Esophagus muscularis mucosa (tissue), 4 donors: Measurements from ENCODE around the gene CLEC4G.

Experiments
- CTCF ChIP-seq, 3 experiments: fragments of 200-600 bp in 2 of 3; fragments of 450-650 bp in 1 of 3; sonication (generic) in 2 of 3; IDR thresholded peaks; one replicate each; pipeline ENCODE4 v1.5.1; 2017 to 2019; ENCODE audit warnings: antibody characterized with exemption in 3 of 3, mild to moderate bottlenecking in 2 of 3, moderate library complexity in 1 of 3
- EP300 ChIP-seq: sonication (generic); formaldehyde crosslinking; IDR thresholded peaks from one replicate; pipeline ENCODE4 v1.6.1; 2017; ENCODE audit warnings: antibody characterized with exemption
- POLR2A ChIP-seq: fragments of 450-650 bp; IDR thresholded peaks from one replicate; pipeline ENCODE4 v1.6.1; 2017; ENCODE audit warnings: antibody characterized with exemption, moderate library complexity, mild to moderate bottlenecking, low read depth
- POLR2AphosphoS5 ChIP-seq, 2 donors: sonication (generic); formaldehyde crosslinking; IDR thresholded peaks; one replicate each; pipeline ENCODE4 v1.6.1; 2017; ENCODE audit warnings: antibody characterized with exemption in 2 of 2

GRCh38 chr19:7709932-7710460 lies 21.9 kb downstream of the CLEC4G start:
- TF ChIP-seq CTCF (IDR thresholded peaks at IDR 0.05) (no peak), EP300 (no peak), POLR2A (no peak), POLR2AphosphoS5 (IDR thresholded peaks at IDR 0.05) (no peak)
